OCI-LY3 (cell line): ENCODE measurements around the gene REXO1.

Experiments
- H2AFZ ChIP-seq: fragments of 200-600, 300-600 bp; shearing (Covaris generic); 2 replicates; pipeline ENCODE4 v1.6.0; 2014; ENCODE audit warnings: antibody characterized with exemption, low read depth, low read length
- H3K27ac ChIP-seq: fragments of 200-600, 300-600 bp; sonication (generic); 2 replicates; pipeline ENCODE4 v1.5.1; 2014; ENCODE audit warnings: mild to moderate bottlenecking, low read length, moderate library complexity, mixed read lengths
- H3K27me3 ChIP-seq: fragments of 200-600, 300-600 bp; sonication (generic); 2 replicates; pipeline ENCODE4 v1.6.1; 2014; ENCODE audit warnings: low read depth, low read length, mixed read lengths
- H3K36me3 ChIP-seq: fragments of 200-600, 300-600 bp; sonication (generic); replicated peaks from 2 replicates; pipeline ENCODE3; 2014; ENCODE audit warnings: low read depth, low read length, mixed read lengths
- H3K4me1 ChIP-seq: fragments of 300-600, 200-600 bp; sonication (generic); 2 replicates; pipeline ENCODE4 v1.6.1; 2014; ENCODE audit warnings: low read length, mixed read lengths
- H3K4me2 ChIP-seq: fragments of 200-600, 300-600 bp; sonication (generic); 2 replicates; pipeline ENCODE4 v1.6.1; 2014; ENCODE audit warnings: low read length, mixed read lengths
- H3K4me3 ChIP-seq: fragments of 300-600, 200-600 bp; sonication (generic); 2 replicates; pipeline ENCODE4 v1.5.1; 2014; ENCODE audit warnings: antibody characterized with exemption, mild to moderate bottlenecking, low read length, moderate library complexity
- H3K79me2 ChIP-seq: fragments of 300-600, 200-600 bp; shearing (Covaris generic); 2 replicates; pipeline ENCODE4 v1.6.1; 2014; ENCODE audit warnings: mild to moderate bottlenecking, low read length, mixed read lengths
- H3K9ac ChIP-seq: fragments of 300-600, 200-600 bp; shearing (Covaris generic); 2 replicates; pipeline ENCODE4 v1.6.0; 2014; ENCODE audit warnings: mild to moderate bottlenecking, low read length, moderate library complexity
- H3K9me3 ChIP-seq: fragments of 200-600, 300-600 bp; shearing (Covaris generic); 2 replicates; pipeline ENCODE4 v1.6.1; 2014; ENCODE audit warnings: low read length, mixed read lengths; ENCODE audit not compliant: insufficient read depth
- H4K20me1 ChIP-seq: fragments of 200-600, 300-600 bp; sonication (generic); 2 replicates; pipeline ENCODE4 v1.6.1; 2016; ENCODE audit warnings: low read length, mixed read lengths; ENCODE audit not compliant: insufficient read depth
- CTCF ChIP-seq: fragments of 200-600, 300-600 bp; sonication (generic); IDR thresholded peaks from 2 replicates; pipeline ENCODE4 v1.5.1; 2014; ENCODE audit warnings: antibody characterized with exemption, low read length, low read depth
- EZH2phosphoT487 ChIP-seq: fragments of 200-600 bp; shearing (Covaris generic); IDR thresholded peaks from 2 replicates; pipeline ENCODE4 v1.6.1; 2018; ENCODE audit warnings: antibody characterized with exemption, mixed run types, low read depth

The REXO1 gene

GRCh38 chr19:1863638-1864479 is 15.6 kb upstream of the REXO1 start:
- TF ChIP-seq CTCF, result no peak
- TF ChIP-seq EZH2phosphoT487, result no peak
- peaks cover 54% of the 10 kb centered on the region for H3K79me2 ChIP-seq
- no peaks in the 10 kb centered on the region for H3K9me3 ChIP-seq
- H3K9ac ChIP-seq, result peak overlapping the region; percentile 97
- no peak overlapping the region for H2AFZ ChIP-seq
- peak overlapping the region; percentile 93 for H3K4me2 ChIP-seq
- no peaks in the 10 kb centered on the region for H3K27me3 ChIP-seq
- peak overlapping the region; percentile 93 for H3K27ac ChIP-seq
- peaks cover 4% of the 10 kb centered on the region for H3K36me3 ChIP-seq
- H3K4me3 ChIP-seq, result peak overlapping the region; percentile 80
- peaks cover 33% of the 10 kb centered on the region for H3K4me1 ChIP-seq
- H4K20me1 ChIP-seq, result peaks cover 36% of the 10 kb centered on the region

DNA sequence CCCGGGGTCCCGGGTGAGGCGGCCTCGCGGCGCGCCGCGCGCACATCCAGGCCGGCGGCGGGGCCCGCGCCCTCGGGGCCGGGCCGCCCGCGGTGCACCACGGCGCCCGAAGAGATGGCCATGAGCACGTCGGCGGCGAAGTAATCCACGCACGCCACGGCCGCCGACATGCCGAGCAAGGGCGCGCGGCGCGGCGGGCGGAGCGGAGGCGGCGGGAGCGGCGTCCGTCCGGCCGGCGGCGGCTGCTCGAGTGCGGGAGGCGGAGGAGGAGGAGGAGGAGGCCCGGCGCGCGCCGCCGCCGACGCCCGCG is 15.0 kb upstream of the REXO1 start, which contains the start of gene KLF16:
KLF16 (minus strand) TSS at position 252 of the 310 bp plus-strand sequence; CDS start at position 170, 82 bp downstream.
- peaks cover 42% of the 10 kb centered on the region for H4K20me1 ChIP-seq
- peaks cover 39% of the 10 kb centered on the region for H3K4me1 ChIP-seq
- TF ChIP-seq CTCF (no peak), EZH2phosphoT487 (no peak)
- H3K9me3 ChIP-seq, result no peaks in the 10 kb centered on the region
- peak within 1 kb of the TSS; percentile 99 for H3K4me2 ChIP-seq
- H3K79me2 ChIP-seq, result peaks cover 59% of the 10 kb centered on the region
- peak within 1 kb of the TSS; percentile 93 for H3K27ac ChIP-seq
- no peak within 1 kb of the TSS for H2AFZ ChIP-seq
- no peaks in the 10 kb centered on the region for H3K27me3 ChIP-seq
- H3K9ac ChIP-seq, result peak within 1 kb of the TSS; percentile 97
- H3K4me3 ChIP-seq, result peak within 1 kb of the TSS; percentile 95
- peaks cover 3% of the 10 kb centered on the region for H3K36me3 ChIP-seq

DNA sequence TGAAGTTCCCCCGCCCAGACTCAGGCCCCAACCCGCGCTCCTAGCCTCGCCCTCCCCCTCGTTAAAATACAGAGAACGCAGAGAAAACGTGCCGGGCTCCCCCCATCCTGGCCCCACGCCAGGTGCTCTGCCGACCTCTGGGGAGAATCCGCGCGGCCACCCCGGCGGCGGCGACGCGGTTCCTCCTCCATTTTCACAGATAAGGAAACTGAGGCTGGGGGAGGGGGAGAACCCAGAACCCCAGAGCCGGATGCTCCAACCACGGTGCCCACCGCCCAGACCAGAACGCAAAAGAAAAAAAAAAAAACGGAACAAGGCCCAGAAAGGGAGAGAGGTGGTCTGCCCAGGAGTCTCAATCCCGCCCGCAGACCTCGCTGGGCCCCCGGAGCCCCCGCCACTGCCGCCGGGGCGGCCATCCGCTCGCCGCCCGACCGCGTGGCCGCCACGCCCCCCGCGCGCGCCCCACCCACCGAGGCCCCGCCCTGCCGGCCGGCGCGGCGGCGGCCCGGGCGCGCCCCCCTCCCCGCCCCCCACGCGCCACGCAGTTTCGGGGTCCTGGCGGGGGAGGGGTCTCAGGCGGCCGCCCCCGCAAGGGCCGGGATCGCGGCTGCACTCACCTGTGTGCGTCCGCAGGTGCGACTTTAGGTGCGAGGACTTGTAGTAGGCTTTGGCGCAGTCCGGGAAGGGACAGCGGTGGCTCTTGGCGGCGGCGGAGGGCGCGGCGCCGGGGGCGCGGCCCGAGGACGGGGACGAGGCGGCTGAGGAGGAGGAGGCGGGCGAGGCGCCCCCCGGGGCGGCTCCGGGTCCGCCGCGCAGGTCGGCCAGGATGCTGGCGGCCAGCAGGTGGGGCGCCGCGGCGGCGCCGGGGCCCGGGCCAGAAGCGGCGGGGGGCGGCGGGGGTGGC is 14.4 kb upstream of the REXO1 start:
- peaks cover 3% of the 10 kb centered on the region for H3K36me3 ChIP-seq
- TF ChIP-seq EZH2phosphoT487 (no peak), CTCF (no peak)
- peak overlapping the region; percentile 79 for H3K27ac ChIP-seq
- peak overlapping the region; percentile 95 for H3K9ac ChIP-seq
- peaks cover 48% of the 10 kb centered on the region for H4K20me1 ChIP-seq
- peak overlapping the region; percentile 95 for H3K4me3 ChIP-seq
- H3K9me3 ChIP-seq, result no peaks in the 10 kb centered on the region
- no peaks in the 10 kb centered on the region for H3K27me3 ChIP-seq
- peaks cover 65% of the 10 kb centered on the region for H3K79me2 ChIP-seq
- H2AFZ ChIP-seq, result no peak overlapping the region
- H3K4me1 ChIP-seq, result peaks cover 45% of the 10 kb centered on the region
- peak overlapping the region; percentile 99 for H3K4me2 ChIP-seq

DNA sequence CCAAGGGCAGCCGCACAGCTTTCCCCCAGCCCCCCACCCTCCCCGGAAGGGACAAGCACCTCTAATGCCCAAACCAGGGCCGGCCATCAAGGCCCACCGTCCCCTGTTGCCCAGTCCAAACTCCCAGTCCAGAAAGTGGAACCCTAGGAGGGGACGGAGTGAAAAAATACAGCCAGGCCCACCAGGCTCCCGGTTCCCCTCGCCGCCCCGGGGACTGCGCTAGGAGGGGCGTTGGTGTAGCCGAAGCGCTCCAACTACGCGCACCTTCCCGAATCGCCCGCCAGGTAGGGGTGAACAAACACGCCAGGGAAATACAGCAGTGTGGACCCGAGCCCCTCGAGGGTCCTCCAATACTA is 13.8 kb upstream of the REXO1 start:
- H3K27ac ChIP-seq, result peak overlapping the region; percentile 79
- peak overlapping the region; percentile 95 for H3K9ac ChIP-seq
- TF ChIP-seq EZH2phosphoT487, result no peak
- no peak for TF ChIP-seq CTCF
- H3K79me2 ChIP-seq, result peaks cover 72% of the 10 kb centered on the region
- H3K4me2 ChIP-seq, result peak overlapping the region; percentile 99
- no peak overlapping the region for H2AFZ ChIP-seq
- peak overlapping the region; percentile 95 for H3K4me3 ChIP-seq
- no peaks in the 10 kb centered on the region for H3K9me3 ChIP-seq
- peaks cover 51% of the 10 kb centered on the region for H3K4me1 ChIP-seq
- H4K20me1 ChIP-seq, result peaks cover 50% of the 10 kb centered on the region
- H3K27me3 ChIP-seq, result no peaks in the 10 kb centered on the region
- H3K36me3 ChIP-seq, result no peaks in the 10 kb centered on the region
